HG03064 (cell line): Measurements from ENCODE around the gene NRG3.

Source experiments
- ATAC-seq: cut with Tn5 transposase; IDR thresholded peaks from one replicate; pipeline ENCODE4 v1.9.1; 2021; ENCODE audit warnings: low read depth; ENCODE audit not compliant: unreplicated experiment

Gene NRG3

GRCh38 chr10:81874875-81875466 is at the start of gene NRG3:
TSS of gene NRG3 (plus strand) at chr10:81875194.
- no peak for ATAC-seq

GRCh38 chr10:81828251-81828650 is 46.7 kb upstream of the NRG3 start:
- no peak for ATAC-seq

- ATAC-seq = no peak
These were observed 43.9 kb upstream of the NRG3 start for GRCh38 chr10:81831060-81831459.

- ATAC-seq = no peak
These were observed 36.0 kb upstream of the NRG3 start for GRCh38 chr10:81838950-81839349.

- ATAC-seq = no peak
These were observed 32.0 kb upstream of the NRG3 start for GRCh38 chr10:81843042-81843441.

- ATAC-seq = no peak
These were observed 27.3 kb upstream of the NRG3 start for GRCh38 chr10:81847675-81848074.

GRCh38 chr10:81848514-81848913 is 26.5 kb upstream of the NRG3 start:
- ATAC-seq = no peak

GRCh38 chr10:81848931-81849330 is 26.1 kb upstream of the NRG3 start:
- no peak for ATAC-seq

GRCh38 chr10:81862596-81862995 is 12.4 kb upstream of the NRG3 start:
- ATAC-seq = no peak

- ATAC-seq = no peak
These were observed 11.2 kb upstream of the NRG3 start for GRCh38 chr10:81863771-81864170.

- ATAC-seq = no peak
These were observed 9.4 kb upstream of the NRG3 start for GRCh38 chr10:81865581-81865980.

GRCh38 chr10:81866753-81867152 is 8.2 kb upstream of the NRG3 start:
- ATAC-seq = peak; percentile 98

- no peak for ATAC-seq
These were observed 4.5 kb upstream of the NRG3 start for GRCh38 chr10:81870472-81870871.

GRCh38 chr10:81871558-81871957 is 3.4 kb upstream of the NRG3 start:
- no peak for ATAC-seq

- no peak for ATAC-seq
These were observed 2.7 kb upstream of the NRG3 start for GRCh38 chr10:81872206-81872862.

GRCh38 chr10:81873231-81873931 is 1.6 kb upstream of the NRG3 start:
- ATAC-seq = no peak

- no peak for ATAC-seq
These were observed 820 bp upstream of the NRG3 start for GRCh38 chr10:81873932-81874816.

- ATAC-seq = no peak
These were observed 666 bp downstream of the NRG3 start for GRCh38 chr10:81875467-81876252.

GRCh38 chr10:81876253-81877077 is 1.5 kb downstream of the NRG3 start:
- no peak for ATAC-seq
